MM.1S (cell line): ENCODE results near the gene NPC1L1.

Experiments used
- EZH2 ChIP-seq: fragments of 300-600 bp; sonication (generic); optimal IDR thresholded peaks from 2 replicates; pipeline ENCODE3; 2017; ENCODE audit warnings: low read depth, mild to moderate bottlenecking, antibody characterized with exemption, low read length, mixed read lengths
- TF ChIP-seq, protein P1 (sequence below): fragments of 300-600 bp; sonication (generic); IDR thresholded peaks from 2 replicates; pipeline ENCODE4 v1.5.1; 2016; ENCODE audit warnings: antibody characterized with exemption, low read length, mixed read lengths

- no peak for TF ChIP-seq EZH2
- TF ChIP-seq, protein P1, sequence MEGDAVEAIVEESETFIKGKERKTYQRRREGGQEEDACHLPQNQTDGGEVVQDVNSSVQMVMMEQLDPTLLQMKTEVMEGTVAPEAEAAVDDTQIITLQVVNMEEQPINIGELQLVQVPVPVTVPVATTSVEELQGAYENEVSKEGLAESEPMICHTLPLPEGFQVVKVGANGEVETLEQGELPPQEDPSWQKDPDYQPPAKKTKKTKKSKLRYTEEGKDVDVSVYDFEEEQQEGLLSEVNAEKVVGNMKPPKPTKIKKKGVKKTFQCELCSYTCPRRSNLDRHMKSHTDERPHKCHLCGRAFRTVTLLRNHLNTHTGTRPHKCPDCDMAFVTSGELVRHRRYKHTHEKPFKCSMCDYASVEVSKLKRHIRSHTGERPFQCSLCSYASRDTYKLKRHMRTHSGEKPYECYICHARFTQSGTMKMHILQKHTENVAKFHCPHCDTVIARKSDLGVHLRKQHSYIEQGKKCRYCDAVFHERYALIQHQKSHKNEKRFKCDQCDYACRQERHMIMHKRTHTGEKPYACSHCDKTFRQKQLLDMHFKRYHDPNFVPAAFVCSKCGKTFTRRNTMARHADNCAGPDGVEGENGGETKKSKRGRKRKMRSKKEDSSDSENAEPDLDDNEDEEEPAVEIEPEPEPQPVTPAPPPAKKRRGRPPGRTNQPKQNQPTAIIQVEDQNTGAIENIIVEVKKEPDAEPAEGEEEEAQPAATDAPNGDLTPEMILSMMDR = no peak
Measured at GRCh38 chr7:44489955-44490350, 51.2 kb downstream of the NPC1L1 start.
